Ishikawa (cell line): ENCODE measurements around the gene MAGOH.

Source experiments
- CEBPB ChIP-seq: IDR thresholded peaks from 2 replicates; pipeline ENCODE4 v1.6.1; 2012
- CREB1 ChIP-seq: IDR thresholded peaks from 2 replicates; pipeline ENCODE4 v1.6.1; 2012; ENCODE audit warnings: low read depth
- EGR1 ChIP-seq: IDR thresholded peaks from 2 replicates; pipeline ENCODE4 v1.6.1; 2012
- EP300 ChIP-seq: IDR thresholded peaks from 2 replicates; pipeline ENCODE4 v1.6.1; 2012; ENCODE audit warnings: borderline replicate concordance
- FOXM1 ChIP-seq: IDR thresholded peaks from 2 replicates; pipeline ENCODE4 v1.6.1; 2012; ENCODE audit warnings: low read depth, borderline replicate concordance
- NFIC ChIP-seq: IDR thresholded peaks from 2 replicates; pipeline ENCODE4 v1.6.1; 2012
- RAD21 ChIP-seq: IDR thresholded peaks from 2 replicates; pipeline ENCODE4 v1.6.1; 2012; ENCODE audit warnings: low read depth
- TAF1 ChIP-seq: IDR thresholded peaks from 2 replicates; pipeline ENCODE4 v1.6.1; 2012; ENCODE audit warnings: low read depth, mild to moderate bottlenecking
- TCF12 ChIP-seq: IDR thresholded peaks from 2 replicates; pipeline ENCODE4 v1.6.1; 2012; ENCODE audit warnings: low read depth
- TEAD4 ChIP-seq: IDR thresholded peaks from 2 replicates; pipeline ENCODE4 v1.6.1; 2012
- YY1 ChIP-seq: IDR thresholded peaks from 2 replicates; pipeline ENCODE4 v1.6.1; 2012; ENCODE audit warnings: low read depth
- ZBTB7A ChIP-seq: IDR thresholded peaks from 2 replicates; pipeline ENCODE4 v1.6.1; 2012; ENCODE audit warnings: low read depth
- TF ChIP-seq, protein P1 (sequence below): IDR thresholded peaks from 2 replicates; pipeline ENCODE4 v1.6.1; 2012; ENCODE audit warnings: low read depth, mild to moderate bottlenecking
- TF ChIP-seq, protein P2 (sequence below): IDR thresholded peaks from 2 replicates; pipeline ENCODE4 v1.6.1; 2012
- TF ChIP-seq, protein P3 (sequence below): IDR thresholded peaks from 2 replicates; pipeline ENCODE4 v1.6.1; 2012

The MAGOH gene

DNA sequence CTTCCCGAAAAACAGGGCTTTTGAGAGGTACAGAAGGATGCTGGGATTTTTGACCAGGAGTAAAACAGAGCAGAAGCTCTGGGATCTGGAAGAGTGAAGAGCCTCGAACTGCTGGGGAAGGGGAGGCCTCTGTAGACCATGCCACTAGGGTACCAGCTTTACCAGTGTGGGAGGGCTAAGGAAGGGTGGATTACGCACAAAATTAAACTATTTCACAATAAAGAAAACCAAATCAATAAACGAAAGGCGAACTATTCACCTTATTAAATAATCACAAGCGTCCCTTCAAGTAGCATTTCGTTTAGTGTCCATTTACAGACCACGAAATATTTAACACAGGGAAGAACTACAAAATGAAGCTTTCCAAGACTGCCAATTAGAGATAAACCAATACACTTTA lies 18.6 kb downstream of the MAGOH start:
- TF ChIP-seq EGR1 (no peak), CEBPB (no peak), RAD21 (no peak), YY1 (no peak), FOXM1 (no peak; the same call in 1 of the 2 replicates), TAF1 (no peak)
- TF ChIP-seq, protein P1, sequence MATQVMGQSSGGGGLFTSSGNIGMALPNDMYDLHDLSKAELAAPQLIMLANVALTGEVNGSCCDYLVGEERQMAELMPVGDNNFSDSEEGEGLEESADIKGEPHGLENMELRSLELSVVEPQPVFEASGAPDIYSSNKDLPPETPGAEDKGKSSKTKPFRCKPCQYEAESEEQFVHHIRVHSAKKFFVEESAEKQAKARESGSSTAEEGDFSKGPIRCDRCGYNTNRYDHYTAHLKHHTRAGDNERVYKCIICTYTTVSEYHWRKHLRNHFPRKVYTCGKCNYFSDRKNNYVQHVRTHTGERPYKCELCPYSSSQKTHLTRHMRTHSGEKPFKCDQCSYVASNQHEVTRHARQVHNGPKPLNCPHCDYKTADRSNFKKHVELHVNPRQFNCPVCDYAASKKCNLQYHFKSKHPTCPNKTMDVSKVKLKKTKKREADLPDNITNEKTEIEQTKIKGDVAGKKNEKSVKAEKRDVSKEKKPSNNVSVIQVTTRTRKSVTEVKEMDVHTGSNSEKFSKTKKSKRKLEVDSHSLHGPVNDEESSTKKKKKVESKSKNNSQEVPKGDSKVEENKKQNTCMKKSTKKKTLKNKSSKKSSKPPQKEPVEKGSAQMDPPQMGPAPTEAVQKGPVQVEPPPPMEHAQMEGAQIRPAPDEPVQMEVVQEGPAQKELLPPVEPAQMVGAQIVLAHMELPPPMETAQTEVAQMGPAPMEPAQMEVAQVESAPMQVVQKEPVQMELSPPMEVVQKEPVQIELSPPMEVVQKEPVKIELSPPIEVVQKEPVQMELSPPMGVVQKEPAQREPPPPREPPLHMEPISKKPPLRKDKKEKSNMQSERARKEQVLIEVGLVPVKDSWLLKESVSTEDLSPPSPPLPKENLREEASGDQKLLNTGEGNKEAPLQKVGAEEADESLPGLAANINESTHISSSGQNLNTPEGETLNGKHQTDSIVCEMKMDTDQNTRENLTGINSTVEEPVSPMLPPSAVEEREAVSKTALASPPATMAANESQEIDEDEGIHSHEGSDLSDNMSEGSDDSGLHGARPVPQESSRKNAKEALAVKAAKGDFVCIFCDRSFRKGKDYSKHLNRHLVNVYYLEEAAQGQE, result no peak
- TF ChIP-seq, protein P2, sequence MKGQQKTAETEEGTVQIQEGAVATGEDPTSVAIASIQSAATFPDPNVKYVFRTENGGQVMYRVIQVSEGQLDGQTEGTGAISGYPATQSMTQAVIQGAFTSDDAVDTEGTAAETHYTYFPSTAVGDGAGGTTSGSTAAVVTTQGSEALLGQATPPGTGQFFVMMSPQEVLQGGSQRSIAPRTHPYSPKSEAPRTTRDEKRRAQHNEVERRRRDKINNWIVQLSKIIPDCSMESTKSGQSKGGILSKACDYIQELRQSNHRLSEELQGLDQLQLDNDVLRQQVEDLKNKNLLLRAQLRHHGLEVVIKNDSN, result no peak

DNA sequence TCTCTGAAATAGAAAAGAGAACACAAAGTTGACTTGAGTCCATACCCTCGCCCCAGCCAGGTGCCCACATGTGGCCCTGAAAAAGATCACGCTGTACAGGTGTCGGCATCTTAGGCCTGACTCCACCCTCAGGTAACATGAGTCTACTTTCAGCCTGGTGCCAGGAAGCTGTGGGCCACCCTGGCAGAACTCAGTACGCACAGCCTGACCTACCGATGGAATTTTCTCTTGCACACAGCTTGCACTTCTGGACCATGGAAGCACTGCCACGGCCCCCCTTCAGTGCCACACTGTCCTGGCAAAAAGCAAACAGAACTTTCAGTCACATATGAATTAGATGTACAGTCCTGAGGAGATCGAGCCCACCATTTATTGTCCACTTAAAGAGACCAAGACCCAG lies 20.1 kb downstream of the MAGOH start:
- TF ChIP-seq RAD21 (no peak), TAF1 (no peak), FOXM1 (no peak), YY1 (no peak), TCF12 (no peak), CEBPB (no peak), CREB1 (no peak), EP300 (no peak), ZBTB7A (no peak), EGR1 (no peak), NFIC (no peak), TEAD4 (no peak)
- TF ChIP-seq, protein P2, result no peak
- TF ChIP-seq, protein P1, result no peak
- TF ChIP-seq, protein P3, sequence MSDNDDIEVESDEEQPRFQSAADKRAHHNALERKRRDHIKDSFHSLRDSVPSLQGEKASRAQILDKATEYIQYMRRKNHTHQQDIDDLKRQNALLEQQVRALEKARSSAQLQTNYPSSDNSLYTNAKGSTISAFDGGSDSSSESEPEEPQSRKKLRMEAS, result no peak

DNA sequence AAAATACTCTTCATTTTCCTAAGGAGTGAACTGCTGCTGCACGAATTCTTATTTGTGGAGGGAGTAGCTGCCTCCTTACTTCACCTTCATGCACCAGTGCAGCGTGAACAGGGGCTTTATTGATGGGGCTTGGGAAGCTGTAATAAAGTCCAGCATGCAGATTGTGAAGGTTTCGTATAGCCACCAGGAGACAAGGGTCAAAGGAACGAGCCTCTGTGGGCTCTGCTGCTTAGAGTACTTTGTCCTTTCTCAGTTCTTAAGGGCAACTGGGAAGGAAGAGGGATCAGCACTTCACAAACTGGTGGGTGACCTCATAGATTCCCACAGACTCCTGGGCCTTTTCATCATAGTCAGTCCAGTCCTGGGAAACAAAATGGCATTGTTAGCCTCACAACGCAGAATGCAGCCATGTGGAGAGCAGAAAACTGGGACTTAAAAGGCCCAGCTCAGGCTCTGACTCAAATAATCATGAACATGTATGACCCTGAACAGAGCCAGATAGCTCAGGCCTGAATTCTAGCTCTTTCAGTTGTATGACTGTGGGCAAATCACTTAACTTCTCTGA lies 23.9 kb downstream of the MAGOH start:
- TF ChIP-seq EP300 (no peak), FOXM1 (no peak), TAF1 (no peak), TCF12 (no peak), RAD21 (no peak)
- TF ChIP-seq, protein P1, result no peak

DNA sequence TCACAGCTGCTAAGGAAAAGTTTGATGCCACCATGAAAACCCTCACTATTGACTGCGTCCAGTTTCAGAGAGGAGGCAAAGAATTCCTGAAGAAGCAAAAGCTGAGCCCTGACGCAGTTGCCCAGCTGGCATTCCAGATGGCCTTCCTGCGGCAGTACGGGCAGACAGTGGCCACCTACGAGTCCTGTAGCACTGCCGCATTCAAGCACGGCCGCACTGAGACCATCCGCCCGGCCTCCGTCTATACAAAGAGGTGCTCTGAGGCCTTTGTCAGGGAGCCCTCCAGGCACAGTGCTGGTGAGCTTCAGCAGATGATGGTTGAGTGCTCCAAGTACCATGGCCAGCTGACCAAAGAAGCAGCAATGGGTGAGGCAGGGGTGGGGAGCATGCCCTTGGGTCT lies 27.4 kb downstream of the MAGOH start:
- TF ChIP-seq CEBPB, result no peak
- TF ChIP-seq FOXM1, result no peak
- no peak for TF ChIP-seq TCF12
- TF ChIP-seq NFIC, result no peak
- TF ChIP-seq, protein P3, result no peak
- no peak for TF ChIP-seq EGR1
- TF ChIP-seq ZBTB7A, result no peak
- no peak for TF ChIP-seq TEAD4
- TF ChIP-seq EP300, result no peak
- TF ChIP-seq TAF1, result no peak
- TF ChIP-seq CREB1, result no peak
- TF ChIP-seq, protein P1, result no peak
